K562 (cell line): ENCODE results near the gene TINCR. TPM values are rescaled to one million over a fixed set of nuclear protein-coding genes. Genes with fewer than 3 reads are reported as not detected.

Source experiments
- ATAC-seq: fragments of 200-7000 bp; cut with Tn5 transposase; 3 replicates; pipeline ENCODE4 v1.9.1; 2020; ENCODE audit warnings: moderate library complexity
- BruUV-seq: library from RNA; stranded (reverse); fragments of 400-500 nt; replicated peaks from 2 replicates; lab custom pipeline; 2021; lab: Mats Ljungman, UMichigan
- CTCF ChIA-PET: fragments of 300-600 bp; formaldehyde crosslinking; extraction: SDS; loops from one replicate; lab custom pipeline; 2021; ENCODE audit warnings: low intra/inter-chr PET ratio; lab: Yijun Ruan, JAX
- POLR2A ChIA-PET: fragments of 300-600, 350-650 bp; sonication (Branson Sonifier 250); formaldehyde crosslinking; extraction: SDS; loops from one replicate; lab custom pipeline; 2021; ENCODE audit warnings: antibody characterized with exemption, inconsistent platforms; lab: Yijun Ruan, JAX
- DNase-seq, 4 experiments: peaks; one replicate each; pipeline versions ENCODE4 v3.0.0 to v3.0.0-alpha.2; 2011 to 2018; ENCODE audit warnings: low spot score in 3 of 4, mixed read lengths in 3 of 4; ENCODE audit errors: extremely low read depth in 1 of 4
- FAIRE-seq: peaks from 2 replicates; lab custom pipeline; 2011; peaks lifted over from hg19 to GRCh38; lab: Jason Lieb, UNC
- H2AFZ ChIP-seq: 2 replicates; pipeline ENCODE4 v1.6.0; 2011; ENCODE audit warnings: low read depth, low read length, control low read depth, inconsistent platforms
- H3K27ac ChIP-seq: fragments of 200-600 bp; 3 replicates; pipeline ENCODE4 v1.8.0; 2011; ENCODE audit warnings: low read depth, mild to moderate bottlenecking, control low read depth, inconsistent platforms, low read length, moderate library complexity, mixed read lengths; ENCODE audit errors: extremely low read depth
- H3K27me3 ChIP-seq, 2 experiments: fragments of 300-600 bp in 1 of 2; 2 replicates in 1 of 2; 3 replicates in 1 of 2; pipeline versions ENCODE4 v1.6.0 to v1.8.0; 2011; ENCODE audit warnings: inconsistent platforms in 2 of 2, low read length in 2 of 2, mild to moderate bottlenecking in 1 of 2, mixed read lengths in 1 of 2, moderate library complexity in 1 of 2; ENCODE audit not compliant: control insufficient read depth in 2 of 2, insufficient read depth in 2 of 2
- H3K36me3 ChIP-seq: fragments of 300-600 bp; 3 replicates; pipeline ENCODE4 v1.8.0; 2011; ENCODE audit warnings: mild to moderate bottlenecking, low read length, inconsistent platforms; ENCODE audit not compliant: control insufficient read depth, insufficient read depth
- H3K4me1 ChIP-seq, 2 experiments: fragments of 200-600 bp in 1 of 2; replicated peaks in 1 of 2; 2 replicates in 1 of 2; 3 replicates in 1 of 2; pipeline versions ENCODE4 v1.5.1 to v1.8.0; 2011; ENCODE audit warnings: inconsistent platforms in 2 of 2, low read length in 2 of 2, mild to moderate bottlenecking in 1 of 2, mixed read lengths in 1 of 2, moderate library complexity in 1 of 2; ENCODE audit not compliant: control insufficient read depth in 2 of 2, insufficient read depth in 2 of 2
- H3K4me2 ChIP-seq: 2 replicates; pipeline ENCODE4 v1.6.1; 2011; ENCODE audit warnings: low read length, control low read depth, inconsistent platforms, mixed read lengths; ENCODE audit not compliant: insufficient read depth
- H3K4me3 ChIP-seq: fragments of 200-600 bp; sonication (generic), shearing (Covaris generic); 2 replicates; pipeline ENCODE4 v1.5.1; 2016; ENCODE audit warnings: control low read depth, inconsistent platforms
- H3K79me2 ChIP-seq: fragments of 200-600 bp; 3 replicates; pipeline ENCODE4 v1.8.0; 2011; ENCODE audit warnings: low read length, inconsistent platforms; ENCODE audit not compliant: control insufficient read depth, insufficient read depth
- H3K9ac ChIP-seq, 2 experiments: 2 replicates each; pipeline versions ENCODE4 v1.6.0 to v1.6.1; 2011; ENCODE audit warnings: low read depth in 2 of 2, low read length in 2 of 2, control low read depth in 1 of 2, inconsistent platforms in 1 of 2, mild to moderate bottlenecking in 1 of 2, mixed read lengths in 1 of 2; ENCODE audit not compliant: insufficient read depth in 1 of 2
- H3K9me1 ChIP-seq: one replicate; pipeline ENCODE4 v1.6.0; 2011; ENCODE audit warnings: inconsistent platforms, mild to moderate bottlenecking, low read length, moderate library complexity; ENCODE audit not compliant: control insufficient read depth, insufficient read depth
- H3K9me3 ChIP-seq: replicated peaks from 2 replicates; pipeline ENCODE4 v1.5.1; 2011; ENCODE audit warnings: low read depth, low read length, inconsistent platforms; ENCODE audit not compliant: control insufficient read depth, insufficient read depth
- H4K20me1 ChIP-seq: replicated peaks from 2 replicates; pipeline ENCODE4 v1.6.1; 2011; ENCODE audit warnings: low read length, inconsistent platforms, mixed read lengths; ENCODE audit not compliant: control insufficient read depth, insufficient read depth
- CBX1 ChIP-seq: sonication (generic); IDR thresholded peaks from 2 replicates; pipeline ENCODE4 v1.6.1; 2016; ENCODE audit warnings: antibody characterized with exemption, low read depth, mild to moderate bottlenecking
- CBX3 ChIP-seq, 2 experiments: IDR thresholded peaks; 1 replicate in 1 of 2; 2 replicates in 1 of 2; pipeline ENCODE4 v1.6.1; 2012; ENCODE audit warnings: inconsistent platforms in 2 of 2, low read length in 2 of 2, borderline replicate concordance in 1 of 2, control low read depth in 1 of 2
- CBX5 ChIP-seq: IDR thresholded peaks from 2 replicates; pipeline ENCODE4 v1.6.1; 2014; ENCODE audit warnings: low read depth, borderline replicate concordance
- CTCF ChIP-seq, 3 experiments: IDR thresholded peaks in 2 of 3; conservative IDR thresholded peaks in 1 of 3; 2 replicates each; pipeline ENCODE4 v1.5.1; 2011 to 2012; ENCODE audit warnings: low read length in 3 of 3, mild to moderate bottlenecking in 3 of 3, control low read depth in 2 of 3, improper control_type of control experiment in 1 of 3, inconsistent platforms in 1 of 3, low read depth in 1 of 3, mixed read lengths in 1 of 3, moderate library complexity in 1 of 3; ENCODE audit not compliant: insufficient read depth in 2 of 3
- HDAC2 ChIP-seq: fragments of 450-650 bp; IDR thresholded peaks from 2 replicates; pipeline ENCODE4 v1.6.1; 2016; ENCODE audit warnings: mild to moderate bottlenecking
- HIVEP1 ChIP-seq: fragments of 250-450 bp; sonication (Bioruptor Pico); IDR thresholded peaks from 2 replicates; pipeline ENCODE4 v1.4.0; 2020; ENCODE audit warnings: mild to moderate bottlenecking
- RAD21 ChIP-seq, 2 experiments: fragments of 250-450 bp in 1 of 2; fragments of 450-650 bp in 1 of 2; sonication (Bioruptor Pico) in 1 of 2; formaldehyde crosslinking in 1 of 2; IDR thresholded peaks in 1 of 2; conservative IDR thresholded peaks in 1 of 2; 2 replicates each; pipeline versions ENCODE4 v1.4.0 to v1.8.0; 2020 to 2022; ENCODE audit warnings: mild to moderate bottlenecking in 2 of 2, moderate library complexity in 1 of 2
- SMC3 ChIP-seq: conservative IDR thresholded peaks from 2 replicates; pipeline ENCODE4 v1.6.1; 2011; ENCODE audit warnings: low read depth, low read length, improper control_type of control experiment; ENCODE audit not compliant: insufficient read depth
- TBP ChIP-seq: optimal IDR thresholded peaks from 2 replicates; pipeline ENCODE3; 2011; ENCODE audit warnings: low read depth, low read length, improper control_type of control experiment
- TRIM28 ChIP-seq: fragments of 450-650 bp; IDR thresholded peaks from 2 replicates; pipeline ENCODE4 v1.6.1; 2017
- ZC3H4 ChIP-seq: sonication (generic); formaldehyde crosslinking; IDR thresholded peaks from 2 replicates; pipeline ENCODE4 v1.9.0; 2021; ENCODE audit warnings: missing genetic modification reagents, borderline replicate concordance
- WGBS: fragments of 100-300 bp; shearing (Covaris generic); methylation state at CpG from one replicate; pipeline ENCODE4 v1.1.6; 2016; ENCODE audit warnings: low coverage, mixed read lengths; ENCODE audit not compliant: insufficient coverage; ENCODE audit errors: missing lambda C conversion rate; 5-methylcytosine and 5-hydroxymethylcytosine counted together
- in situ Hi-C: fragments of 300-500 bp; cut with MboI; formaldehyde crosslinking; loops from 4 replicates; pipeline ENCODE4 v1.15.0; 2018; ENCODE audit warnings: inconsistent platforms, mixed read lengths
- intact Hi-C: fragments of 100-400 bp; cut with micrococcal nuclease; formaldehyde crosslinking; loops from 2 replicates; pipeline ENCODE4 v1.14.2; 2022
- polyA plus RNA-seq, 8 experiments: library from polyadenylated mRNA; depleted of rRNA in 4 of 8; stranded (reverse) in 5 of 8; unstranded in 3 of 8; fragments of >200 nt; fragmentation: Nextera tagmentation in 2 of 8; fragmentation: Illumina TruSeq in 1 of 8; extraction: Ambion mirVana in 2 of 8; extraction: Trizol in 1 of 8; gene quantifications; 2 replicates each; pipeline versions ENCODE4 v1.2.1 to v1.2.3, GENCODE V29; 2011 to 2014; ENCODE audit warnings: inconsistent platforms in 1 of 8, missing spikeins in 1 of 8
- total RNA-seq, 7 experiments: library from RNA; depleted of rRNA in 6 of 7; stranded (reverse); fragments of >200 nt in 6 of 7; fragmentation: Illumina TruSeq in 2 of 7; extraction: Trizol in 2 of 7; gene quantifications; 2 replicates each; pipeline versions ENCODE4 v1.2.1 to v1.2.3, GENCODE V29; 2011 to 2021; ENCODE audit warnings: low replicate concordance in 1 of 7
- TF ChIP-seq, protein P1 (sequence below): fragments of 450-650 bp; IDR thresholded peaks from 2 replicates; pipeline ENCODE4 v1.6.1; 2018; ENCODE audit warnings: mild to moderate bottlenecking, low read depth; ENCODE audit not compliant: partially characterized antibody

The TINCR gene
- total and polyA plus RNA-seq, 9 of the 15 experiments (the other 6 are each of a cell fraction or from before 2014, with no cell fraction given) = 0.03 to 0.24 (median 0.09) TPM; not detected in 1

GRCh38 chr19:5515737-5516136 is 52.0 kb downstream of the TINCR start:
- ATAC-seq (no peak), DNase-seq (peak in 3 of 4 experiments; percentile 26 to 46 (median 36)), FAIRE-seq (peak; percentile 65)
- H3K9me3 ChIP-seq = peaks cover 8% of the 10 kb centered on the region
- no peak overlapping the region for H3K4me2 ChIP-seq
- in situ Hi-C loops (no loop called here), intact Hi-C loops (no loop called here)
- H3K4me3 ChIP-seq = no peak overlapping the region
- no peak overlapping the region for H3K27ac ChIP-seq
- no peaks in the 10 kb centered on the region for H3K9me1 ChIP-seq
- peaks cover 14 to 16% of the 10 kb centered on the region in 2 experiments; a peak in 3 of 5 replicates for H3K27me3 ChIP-seq
- H4K20me1 ChIP-seq = no peaks in the 10 kb centered on the region
- TF ChIP-seq, protein P1, sequence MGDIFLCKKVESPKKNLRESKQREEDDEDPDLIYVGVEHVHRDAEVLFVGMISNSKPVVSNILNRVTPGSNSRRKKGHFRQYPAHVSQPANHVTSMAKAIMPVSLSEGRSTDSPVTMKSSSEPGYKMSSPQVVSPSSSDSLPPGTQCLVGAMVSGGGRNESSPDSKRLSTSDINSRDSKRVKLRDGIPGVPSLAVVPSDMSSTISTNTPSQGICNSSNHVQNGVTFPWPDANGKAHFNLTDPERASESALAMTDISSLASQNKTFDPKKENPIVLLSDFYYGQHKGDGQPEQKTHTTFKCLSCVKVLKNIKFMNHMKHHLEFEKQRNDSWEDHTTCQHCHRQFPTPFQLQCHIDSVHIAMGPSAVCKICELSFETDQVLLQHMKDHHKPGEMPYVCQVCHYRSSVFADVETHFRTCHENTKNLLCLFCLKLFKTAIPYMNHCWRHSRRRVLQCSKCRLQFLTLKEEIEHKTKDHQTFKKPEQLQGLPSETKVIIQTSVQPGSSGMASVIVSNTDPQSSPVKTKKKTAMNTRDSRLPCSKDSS = peak; percentile 47
- TF ChIP-seq HDAC2 (no peak), CBX3 (IDR thresholded peaks at IDR 0.05; ENCODE audit: borderline replicate concordance in 1 of 2, low read length in 2 of 2) (peak in 1 of 2 experiments; percentile 97; a peak in 2 of 3 replicates), CTCF (IDR thresholded peaks at IDR 0.05 in 2 of 3, conservative IDR thresholded peaks at IDR 0.05 in 1 of 3; ENCODE audit: insufficient read depth in 2 of 3, low read depth in 1 of 3, low read length in 3 of 3) (peak; percentile 47 to 66 (median 62)), TBP (no peak), CBX1 (peak; percentile 75; the same call in 1 of the 2 replicates), ZC3H4 (CRISPR knock-in tag) (no peak), RAD21 (CRISPR knock-in tag; conservative IDR thresholded peaks at IDR 0.05 in 1 of 2, IDR thresholded peaks at IDR 0.05 in 1 of 2) (peak in 1 of 2 experiments; percentile 42; a peak in 1 of 4 replicates), HIVEP1 (no peak), CBX5 (peak; percentile 96), TRIM28 (0 out of 2 replicates have a peak, but pooled peaks have one; percentile 41), SMC3 (0 out of 2 replicates have a peak, but pooled peaks have one; percentile 10)
- no peaks in the 10 kb centered on the region for H3K79me2 ChIP-seq
- H2AFZ ChIP-seq = no peak overlapping the region
- no peaks in the 10 kb centered on the region for H3K36me3 ChIP-seq
- 20% methylated on average over 4 of the region's 5 CpGs for WGBS
- 0 out of 5 replicates have a peak, but pooled peaks cover 0 to 3% of the 10 kb centered on the region in 2 experiments for H3K4me1 ChIP-seq
- ChIA-PET CTCF (no interaction called here), POLR2A (interaction anchor here (0.6 kb wide), 1 partner anchor 23 kb away, joined by 4 read pairs; no protein-coding TSS in a partner anchor)
- no TSS peak for BruUV-seq
- no peak overlapping the region for H3K9ac ChIP-seq
